Right lobe of liver (tissue), 4 donors: ENCODE data around the gene IFT88.

ENCODE experiments used
- CTCF ChIP-seq, 4 donors: fragments of 200-600 bp in 3 of 4; fragments of 450-650 bp in 1 of 4; IDR thresholded peaks; one replicate each; pipeline versions ENCODE4 v1.5.1 to v1.8.0; 2016 to 2022; ENCODE audit warnings: antibody characterized with exemption in 4 of 4, mild to moderate bottlenecking in 2 of 4
- POLR2A ChIP-seq: fragments of 450-650 bp; IDR thresholded peaks from one replicate; pipeline ENCODE4 v1.6.1; 2017; ENCODE audit warnings: antibody characterized with exemption, mild to moderate bottlenecking
- donor health status: DM: no; HTN: no; CAD: no.
- donor health status: DM: no; HTN: no; CAD: no.
- donor health status: DM: no; HTN: yes; CAD: no.

- no peak for TF ChIP-seq CTCF (IDR thresholded peaks at IDR 0.05)
- no peak for TF ChIP-seq POLR2A
These were observed 146.8 kb downstream of the IFT88 start for GRCh38 chr13:20713751-20714150.
